GM19023 (cell line): ENCODE results near the gene AP1AR.
A peak's percentile ranks its signal among the peaks of the same experiment; 100 is the strongest.

ENCODE experiments used
- ATAC-seq: cut with Tn5 transposase; IDR thresholded peaks from one replicate; pipeline ENCODE4 v1.9.1; 2021; ENCODE audit warnings: mild to moderate bottlenecking, moderate library complexity; ENCODE audit not compliant: unreplicated experiment

The AP1AR gene

DNA sequence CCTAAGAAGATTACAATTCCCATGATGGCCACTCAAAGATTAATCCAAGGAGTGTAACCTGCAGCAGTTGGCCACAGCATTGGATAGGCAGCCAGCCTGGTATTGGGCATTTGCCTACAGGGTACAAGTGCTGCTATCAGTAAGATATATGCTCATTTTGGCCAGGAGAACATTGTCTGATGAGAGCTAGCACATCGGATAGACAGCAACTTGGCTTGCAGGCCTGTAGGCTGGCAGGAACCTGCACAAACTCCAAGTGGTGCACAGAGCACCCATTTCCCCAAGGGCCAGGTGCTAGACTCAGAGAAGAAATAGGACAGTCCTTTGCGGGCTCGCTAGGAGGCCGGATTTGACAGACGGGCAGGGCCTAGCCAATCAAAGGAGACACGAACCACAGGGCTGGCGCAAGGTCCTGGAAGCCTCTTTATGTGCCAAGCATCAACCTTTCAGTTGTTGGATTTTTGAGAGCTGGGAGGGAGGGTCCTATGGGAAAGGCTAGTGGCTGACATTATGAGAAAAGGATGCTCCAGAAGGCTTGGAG is 11.7 kb upstream of the AP1AR start:
- ATAC-seq, result no peak

DNA sequence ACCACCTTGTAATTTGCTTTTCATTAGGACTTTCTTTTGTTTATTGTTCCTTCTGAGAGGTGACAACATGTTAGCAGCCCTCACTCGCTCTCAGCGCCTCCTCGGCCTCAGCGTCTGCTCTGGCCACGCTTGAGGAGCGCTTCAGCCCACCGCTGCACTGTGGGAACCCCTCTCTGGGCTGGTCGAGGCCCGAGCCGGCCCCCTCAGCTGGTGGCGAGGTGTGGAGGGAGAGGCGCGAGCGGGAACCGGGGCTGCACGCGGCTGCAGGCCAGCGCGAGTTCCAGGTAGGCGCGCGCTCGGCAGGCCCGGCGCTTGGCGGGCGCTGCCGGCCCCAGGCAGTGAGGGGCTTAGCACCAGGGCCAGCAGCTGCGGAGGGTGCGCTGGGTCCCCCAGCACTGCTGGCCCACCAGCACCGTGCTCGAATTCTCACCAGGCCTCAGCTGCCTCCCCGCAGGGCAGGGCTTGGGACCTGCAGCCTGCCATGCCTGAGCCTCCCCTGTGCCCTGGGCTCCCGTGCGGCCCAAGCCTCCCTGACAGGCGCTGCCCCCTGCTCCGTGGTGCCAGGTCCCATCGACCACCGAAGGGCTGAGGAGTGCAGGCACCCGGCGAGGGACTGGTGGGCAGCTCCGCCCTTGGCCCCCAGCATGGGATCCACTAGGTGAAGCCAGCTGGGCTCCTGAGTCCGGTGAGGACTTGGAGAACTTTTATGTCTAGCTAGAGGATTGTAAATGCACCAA is 9.2 kb upstream of the AP1AR start:
- ATAC-seq, result no peak

DNA sequence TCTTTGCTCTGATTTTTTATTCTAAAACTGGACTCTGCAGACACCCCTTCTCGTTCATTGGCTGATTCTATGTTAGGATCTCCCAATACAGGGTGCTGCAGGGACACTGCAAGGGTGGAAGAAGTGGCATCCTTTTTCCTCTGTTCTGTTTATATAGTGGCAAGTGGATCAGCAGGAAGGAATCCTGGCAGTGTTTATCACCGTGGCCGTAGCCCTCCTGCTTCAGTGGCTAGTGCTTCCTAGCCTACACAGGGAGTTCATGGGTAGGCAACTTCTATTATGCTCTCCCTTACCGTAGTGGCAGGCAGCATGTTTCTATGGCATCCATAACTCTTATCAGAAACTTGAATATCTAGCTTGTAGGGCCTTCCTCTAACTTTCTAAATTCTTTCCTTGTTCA is 6.4 kb upstream of the AP1AR start:
- ATAC-seq, result no peak

DNA sequence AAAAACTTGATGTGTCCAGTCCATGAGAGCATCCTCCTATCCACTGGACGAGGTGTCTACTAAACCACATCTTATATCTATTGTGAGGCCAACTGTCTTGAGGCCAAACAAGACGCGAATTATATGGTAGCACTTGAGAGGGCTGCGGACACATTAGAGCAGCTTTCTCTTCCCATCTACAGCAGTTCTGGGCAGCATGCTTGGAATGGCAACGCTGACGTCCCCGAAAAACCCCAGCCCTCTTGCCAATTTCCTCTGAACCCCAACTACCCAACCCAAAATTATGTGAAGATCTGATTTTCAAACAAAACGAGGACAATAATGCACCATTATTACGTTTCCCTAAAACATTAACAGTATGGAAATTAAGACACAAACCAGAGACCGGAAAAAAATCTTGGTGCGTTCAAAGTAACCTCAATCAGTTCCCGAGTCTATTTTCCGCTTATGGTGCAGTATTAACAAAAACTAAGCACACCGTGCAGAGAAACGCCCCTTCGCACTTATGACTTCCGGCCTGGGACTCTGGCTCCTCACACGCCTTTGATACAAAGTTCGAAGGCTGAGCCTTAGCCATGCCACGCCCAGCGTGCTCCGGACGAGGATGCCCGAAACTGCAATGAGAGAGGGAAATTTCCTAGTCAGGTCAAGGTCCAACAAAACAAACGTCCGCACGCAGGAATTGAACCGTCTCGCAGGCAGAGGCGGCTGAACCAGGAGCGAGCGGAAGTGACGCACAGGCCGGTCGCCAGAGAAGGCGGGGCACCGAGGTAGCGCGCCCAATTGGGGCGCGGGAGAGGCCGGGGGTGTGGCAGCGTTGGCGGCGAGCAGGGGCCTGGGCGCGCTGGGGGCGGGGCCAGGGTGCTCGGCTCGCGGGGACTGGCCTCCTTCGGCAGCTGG is 458 bp upstream of the AP1AR start:
- ATAC-seq, result peak; percentile 88

DNA sequence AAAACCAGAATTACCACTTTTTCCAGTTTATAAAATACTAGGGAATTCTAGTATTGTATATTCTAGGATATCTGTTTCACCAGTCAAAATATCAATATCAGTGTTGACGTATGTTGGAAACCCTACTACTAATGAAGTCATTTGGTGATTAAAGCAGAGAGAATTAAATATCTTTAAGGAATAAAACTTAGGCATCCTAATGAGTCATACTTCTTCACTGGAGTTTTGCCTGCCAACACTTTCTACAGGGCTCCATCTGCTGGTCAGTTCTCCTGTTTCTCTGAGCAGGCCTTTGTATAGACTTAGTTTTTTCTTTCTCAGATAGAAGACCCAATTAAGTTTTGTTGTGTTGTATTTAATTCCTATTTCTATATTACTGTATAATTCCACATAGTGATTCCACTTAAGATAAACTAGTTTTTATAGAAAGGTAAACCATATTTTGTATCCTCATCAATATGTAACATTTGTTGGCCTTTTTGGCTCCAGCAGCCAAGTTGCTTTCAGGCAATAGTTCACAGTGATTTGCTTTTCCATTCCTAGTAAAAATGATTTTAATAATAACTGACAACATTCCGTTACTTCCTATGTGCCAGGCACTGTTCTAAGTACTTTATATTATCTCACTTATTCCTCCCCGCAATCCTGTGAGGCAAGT is 3.5 kb downstream of the AP1AR start:
- ATAC-seq, result no peak

DNA sequence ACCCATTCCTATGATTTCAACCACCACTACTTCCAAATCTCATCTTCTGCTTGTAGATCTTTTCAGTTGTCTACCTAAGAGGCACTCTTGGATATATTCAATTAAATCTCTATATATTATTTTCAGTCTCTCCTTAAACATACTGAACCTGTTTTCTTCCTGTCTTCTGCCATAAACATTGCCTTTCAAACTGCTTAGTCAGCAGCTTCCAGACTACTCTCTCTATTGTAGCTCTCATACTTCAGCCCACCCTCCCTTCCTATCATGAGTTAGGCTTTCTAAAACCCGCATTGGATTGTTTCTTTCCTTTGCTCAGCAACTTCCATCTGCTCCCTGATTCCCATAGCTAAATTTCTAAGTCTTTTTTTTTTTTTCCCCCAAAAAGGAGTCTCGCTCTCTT is 4.5 kb downstream of the AP1AR start:
- ATAC-seq, result no peak

DNA sequence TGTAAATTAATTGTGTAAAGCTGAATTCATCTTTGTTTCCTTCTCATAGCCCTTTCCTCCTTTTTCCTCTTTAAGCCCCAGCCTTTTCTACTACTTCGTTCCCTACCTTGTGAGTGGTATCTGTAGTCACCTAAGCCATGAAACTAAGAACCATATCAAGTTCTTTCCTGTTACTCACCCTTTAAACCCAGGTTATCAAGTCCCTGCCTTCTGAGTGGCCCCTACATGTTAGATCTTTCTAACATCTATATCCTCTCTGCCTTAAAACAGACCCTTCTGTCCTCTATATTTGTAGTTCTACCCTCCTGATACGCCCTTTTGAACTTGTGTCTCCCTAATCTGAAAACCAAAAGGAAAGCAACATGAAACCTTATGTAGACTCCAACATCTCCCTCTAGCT is 7.2 kb downstream of the AP1AR start:
- ATAC-seq, result no peak

DNA sequence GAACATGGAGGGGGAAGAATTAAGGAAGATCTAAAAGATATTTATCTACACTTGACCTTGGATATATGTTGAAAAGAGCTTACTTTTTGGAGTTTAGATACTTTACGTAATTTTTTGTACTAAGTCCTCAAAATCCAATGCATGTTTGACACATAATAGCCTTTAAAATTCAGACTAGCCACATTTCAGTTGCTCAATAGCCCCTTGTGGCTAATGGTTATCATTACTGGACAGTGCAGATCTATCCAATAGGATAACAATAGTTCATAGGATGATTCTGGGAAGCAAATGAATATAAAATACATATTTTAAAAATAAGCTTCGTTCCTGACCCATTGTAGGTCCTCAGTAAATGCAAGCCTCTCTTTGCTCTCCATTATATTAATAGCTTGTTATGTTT is 13.8 kb downstream of the AP1AR start:
- ATAC-seq, result no peak

DNA sequence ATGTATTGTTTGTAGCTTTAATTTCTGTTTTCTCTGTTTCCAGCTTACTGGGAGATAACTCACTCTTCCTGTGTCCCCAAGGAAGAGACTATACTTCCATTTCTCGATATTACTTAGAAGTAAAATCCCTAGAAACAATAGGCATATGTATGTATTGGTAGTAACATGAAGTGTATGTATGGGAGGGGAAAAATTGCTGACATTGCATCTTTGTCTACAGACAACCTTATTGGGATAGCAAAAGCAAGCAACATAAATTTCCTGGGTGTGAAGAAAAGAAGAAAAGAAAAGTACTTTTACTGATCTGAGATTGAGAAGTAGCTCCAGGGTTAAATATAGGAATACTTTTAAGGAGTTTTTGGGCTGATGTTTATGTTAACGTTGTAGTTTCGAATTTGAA is 15.4 kb downstream of the AP1AR start:
- ATAC-seq, result no peak

DNA sequence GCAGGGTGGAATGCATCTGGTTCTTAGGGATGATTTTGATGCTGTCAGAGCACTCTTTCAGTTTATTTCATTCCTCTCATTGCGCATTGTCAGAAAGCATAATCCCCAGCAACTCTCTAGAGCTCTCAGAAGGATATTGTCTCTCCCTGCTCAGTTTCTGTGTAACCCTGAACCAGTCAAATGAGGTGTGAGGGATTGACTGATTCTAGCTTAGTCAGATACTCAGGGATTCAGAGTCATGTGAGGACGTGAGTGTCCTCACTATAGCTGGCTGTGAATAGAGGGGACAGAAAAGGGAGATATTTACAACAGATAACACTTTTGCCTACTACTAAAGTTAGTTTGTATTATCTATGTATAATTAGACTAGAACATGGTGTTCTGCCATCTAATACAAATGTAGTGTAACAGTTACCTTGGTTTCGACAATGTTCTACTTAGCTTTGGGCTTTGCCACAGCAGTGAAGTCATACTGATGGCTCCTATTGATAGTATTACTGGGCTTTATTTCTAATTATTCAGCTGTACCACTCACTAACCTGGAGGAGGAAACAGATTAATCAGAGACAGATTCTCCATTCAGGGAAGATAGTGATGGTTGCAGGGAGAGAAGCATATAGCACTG is 19.5 kb downstream of the AP1AR start:
- ATAC-seq, result no peak

DNA sequence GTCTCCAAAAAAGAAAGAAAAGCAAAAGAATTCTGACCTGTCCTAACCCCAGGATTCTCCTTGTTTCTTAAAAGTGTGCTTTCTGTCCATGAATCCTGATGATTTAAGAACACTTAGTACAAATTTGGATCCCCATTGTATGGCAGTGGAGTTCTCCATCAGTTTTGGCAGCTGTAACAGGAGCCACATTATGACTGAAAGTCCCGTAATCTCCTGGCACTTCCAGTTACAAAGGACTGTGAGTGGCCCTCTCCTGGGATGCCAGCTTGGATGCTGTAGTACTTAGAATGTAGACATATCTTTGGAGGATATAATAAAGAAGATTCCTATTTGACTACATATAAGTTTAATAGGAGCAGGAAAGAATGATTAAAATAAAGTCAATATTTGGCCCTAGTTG is 20.6 kb downstream of the AP1AR start:
- no peak for ATAC-seq

DNA sequence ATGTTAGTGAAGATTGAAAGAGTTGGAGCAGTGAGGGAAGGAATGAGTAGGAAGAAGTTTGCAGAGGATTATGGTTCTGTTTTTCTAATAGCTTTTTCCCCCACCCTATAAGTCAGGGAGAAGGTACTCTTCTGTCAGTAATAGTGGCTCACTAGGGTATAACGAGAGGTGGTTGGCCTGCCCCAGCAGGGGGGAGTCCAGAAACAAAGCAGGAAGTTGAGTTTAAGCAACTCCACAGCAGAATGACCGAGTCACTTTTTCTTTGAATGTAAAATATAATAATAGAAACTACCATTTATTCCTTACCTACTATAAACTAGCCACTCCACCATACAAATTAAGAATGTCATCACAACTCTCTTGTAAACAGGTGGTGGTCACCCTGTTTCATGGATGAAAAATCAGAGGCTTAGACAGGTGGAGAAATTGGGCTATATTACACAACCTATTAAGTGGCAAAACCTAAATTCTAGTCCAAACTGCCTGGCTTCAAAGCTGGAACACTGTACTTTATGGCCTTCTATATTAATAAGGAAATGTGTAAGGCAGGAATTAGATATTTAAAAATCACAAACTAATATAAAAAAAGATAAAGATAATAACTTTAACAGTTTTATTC is 21.9 kb downstream of the AP1AR start:
- peak; percentile 74 for ATAC-seq

DNA sequence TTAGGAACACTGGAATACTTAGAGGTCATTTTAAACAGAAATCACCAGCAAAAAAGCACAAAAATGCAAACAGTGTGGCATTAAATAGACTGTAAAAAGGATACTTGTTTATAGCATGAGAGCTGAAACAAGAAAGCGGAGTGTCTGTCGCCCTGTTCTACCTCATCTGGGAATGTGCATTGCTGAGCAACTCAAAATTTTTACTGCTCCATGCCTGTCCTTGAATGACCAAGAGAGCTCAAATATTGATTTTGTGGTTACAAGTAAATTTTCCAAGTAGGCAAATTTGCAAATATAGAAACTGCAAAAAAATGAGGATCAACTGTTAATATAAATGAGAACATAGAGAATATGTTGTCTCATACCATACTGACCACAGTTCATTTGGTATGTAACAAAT is 25.5 kb downstream of the AP1AR start:
- ATAC-seq, result no peak

DNA sequence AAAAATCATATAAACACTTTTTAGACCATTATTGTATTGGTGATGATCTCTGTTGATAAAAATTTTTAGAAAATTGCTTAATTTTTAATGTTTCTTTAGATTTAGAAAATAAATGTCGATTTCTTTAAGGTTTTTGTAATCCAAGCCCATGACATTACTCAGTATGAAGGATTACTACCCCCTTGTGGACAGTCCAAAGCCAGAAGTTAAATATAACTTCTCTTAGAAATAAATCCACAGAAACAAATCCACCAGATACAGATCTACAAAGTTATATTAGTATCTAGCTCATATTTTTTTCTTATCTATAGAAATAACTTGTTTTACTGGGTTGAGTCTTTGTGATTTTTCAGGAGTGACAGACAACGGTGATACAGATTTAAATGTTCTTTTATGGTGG is 35.2 kb downstream of the AP1AR start:
- no peak for ATAC-seq

DNA sequence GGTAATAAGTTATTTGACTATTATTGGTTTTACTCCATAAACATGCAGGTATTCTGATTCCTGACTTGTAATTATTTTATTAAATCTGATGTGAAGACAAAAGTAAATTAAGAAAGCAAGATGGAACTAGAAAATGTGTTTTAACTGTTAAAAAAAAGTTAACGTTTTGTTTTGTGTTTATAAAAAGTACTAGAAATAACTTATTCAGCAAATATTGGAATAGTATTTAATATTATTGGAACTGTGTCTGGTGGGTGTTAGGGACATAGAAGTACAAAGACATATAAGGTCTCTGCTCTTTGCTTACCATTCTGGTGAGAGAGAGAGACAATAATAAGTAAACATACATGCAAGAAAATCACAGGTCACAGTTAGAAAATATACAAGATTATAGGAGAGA is 38.5 kb downstream of the AP1AR start:
- no peak for ATAC-seq

DNA sequence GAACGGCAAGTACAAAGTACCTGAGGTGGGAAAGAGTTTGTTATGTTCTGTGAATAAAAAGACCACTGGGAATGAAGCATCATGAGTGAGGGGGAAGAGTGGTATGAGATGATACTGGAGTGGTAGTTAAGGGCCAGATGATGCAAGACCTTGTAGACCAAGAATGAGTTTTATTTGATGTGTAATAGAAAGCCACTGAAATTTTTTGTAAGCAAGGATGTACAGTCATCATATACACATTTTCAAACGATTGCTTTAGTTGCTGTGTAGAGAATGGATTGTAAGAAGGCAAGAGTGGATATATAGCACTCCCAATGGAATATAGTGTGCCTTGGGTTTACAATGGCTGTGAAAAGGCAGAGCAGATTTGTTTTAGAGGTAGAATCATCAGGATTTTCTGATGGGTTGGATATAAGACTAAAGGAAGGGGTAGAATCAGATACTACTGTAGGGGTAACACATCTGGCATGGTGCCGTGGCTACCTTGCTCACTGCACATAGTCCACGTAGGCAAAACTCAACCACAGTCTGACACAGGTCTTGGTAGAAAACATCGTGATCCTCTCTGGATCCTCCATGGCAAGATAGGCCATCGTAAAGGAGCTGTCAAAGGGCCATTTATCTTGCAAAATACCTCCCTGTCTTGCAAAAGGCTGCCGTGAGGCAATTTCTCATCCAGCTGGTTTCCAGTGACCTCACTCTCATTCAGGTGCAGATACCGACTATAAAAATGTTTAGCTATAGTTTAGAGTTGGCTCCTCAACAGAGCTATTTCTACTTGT is 39.2 kb downstream of the AP1AR start:
- ATAC-seq, result no peak

DNA sequence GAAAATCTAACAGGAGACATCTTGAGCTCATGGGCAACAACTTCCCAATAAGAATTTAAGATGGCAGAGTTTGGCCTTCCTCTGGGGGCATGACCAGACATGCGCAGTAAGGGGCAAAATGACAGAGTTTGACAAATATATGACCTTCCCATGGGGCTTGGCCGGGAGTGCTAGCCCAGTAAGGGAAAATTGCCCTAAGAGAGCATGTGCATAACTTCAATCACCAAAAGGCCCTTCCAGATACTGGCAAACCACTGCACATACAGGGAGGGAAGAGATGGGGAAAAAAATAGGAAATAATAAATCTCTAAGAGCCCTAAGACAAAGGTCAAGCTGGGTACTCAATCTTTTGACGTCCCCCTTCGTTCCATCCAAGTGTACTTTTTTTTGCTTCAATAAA is 40.7 kb downstream of the AP1AR start:
- ATAC-seq, result no peak

DNA sequence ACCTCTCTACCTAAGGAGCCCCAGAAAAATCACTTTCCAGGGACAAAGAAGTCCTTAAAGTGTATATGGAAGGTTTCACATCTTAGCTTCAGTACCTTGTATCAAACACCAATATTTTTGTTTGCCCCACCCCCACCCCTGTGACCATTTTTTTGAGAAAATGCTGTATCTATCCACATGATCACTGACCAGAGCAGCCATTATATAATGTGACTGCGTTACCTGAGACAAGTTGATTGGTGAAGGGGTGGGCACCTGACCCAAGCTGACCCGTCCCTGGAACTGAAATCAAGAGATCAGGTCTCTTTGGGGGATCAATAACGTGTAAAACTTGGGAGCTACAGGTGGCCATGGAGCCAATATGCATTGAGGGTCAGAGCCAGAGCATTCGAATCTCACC is 43.4 kb downstream of the AP1AR start:
- no peak for ATAC-seq

DNA sequence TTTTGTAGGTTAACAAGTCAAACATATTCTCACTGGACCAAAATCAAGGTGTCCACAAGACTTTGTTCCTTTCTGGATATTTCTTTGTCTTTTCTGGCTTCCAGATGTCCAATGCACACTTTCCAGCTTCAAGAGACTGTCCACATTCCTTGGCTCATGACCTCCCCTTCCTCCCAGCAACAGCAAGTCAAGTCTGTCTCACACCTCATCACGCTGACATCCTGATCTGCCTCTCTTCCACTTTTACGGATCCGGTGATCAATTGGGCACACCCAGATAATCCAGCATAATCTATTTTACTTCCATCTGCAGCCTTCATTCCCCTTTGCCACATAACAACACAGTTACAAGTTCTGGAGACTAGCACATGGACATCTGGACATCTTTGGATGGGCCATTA is 44.5 kb downstream of the AP1AR start:
- no peak for ATAC-seq

DNA sequence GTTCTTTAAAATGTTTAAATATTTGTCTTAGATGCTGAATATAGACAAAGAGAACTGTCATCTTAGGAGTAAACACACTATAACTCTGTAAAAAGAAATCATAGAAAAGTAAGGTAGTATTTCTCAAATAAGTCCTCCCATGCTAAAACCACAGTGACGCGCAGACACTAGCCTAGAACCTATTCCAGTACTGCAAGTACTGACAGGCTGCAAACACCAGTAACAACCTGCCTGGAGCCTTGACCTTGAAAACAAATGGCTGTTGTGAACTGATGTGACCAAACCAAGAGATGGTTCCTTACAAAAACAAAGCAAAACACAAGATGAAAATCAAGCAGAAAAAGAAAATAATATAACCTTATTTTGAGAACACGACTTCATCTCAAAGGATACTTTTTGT is 45.6 kb downstream of the AP1AR start:
- no peak for ATAC-seq
